ENCODE measurements around the gene HOXC9. TPM values are rescaled to one million over a fixed set of nuclear protein-coding genes. Genes with fewer than 3 reads are reported as not detected.
A peak's percentile ranks its signal among the peaks of the same experiment; 100 is the strongest.

HOXC9 gene
- total RNA-seq, 4 donors from 2014 or later: 1.5 to 7.8 (median 1.7) TPM; not detected in 1

- H3K27ac ChIP-seq: no peak overlapping the region
- peaks cover 0 to 7% of the 10 kb centered on the region in 2 donors for H3K4me1 ChIP-seq
- intact Hi-C loops (cut with DNase I; ENCODE audit: low total_unique reads): no loop called here
- H3K4me3 ChIP-seq: no peak overlapping the region
- H3K9me3 ChIP-seq: no peaks in the 10 kb centered on the region
- no peak for TF ChIP-seq CTCF (IDR thresholded peaks at IDR 0.05)
- no peak for TF ChIP-seq POLR2A (IDR thresholded peaks at IDR 0.05)
- no peak for DNase-seq
- H3K27me3 ChIP-seq: peaks cover 0 to 27% of the 10 kb centered on the region in 2 donors
- no peaks in the 10 kb centered on the region for H3K36me3 ChIP-seq
Measured at GRCh38 chr12:54052438-54053002, 52.6 kb downstream of the HOXC9 start.

MicroRNA genes within 50 kb of the gene (microRNA counts, 767-probe panel; counts per million panel counts)
- 3,532 to 7,316 counts per million in 2 donors for microRNA hsa-miR-196a-5p
- microRNA hsa-miR-615-3p: 0 counts per million in 2 donors
- 0 counts per million in 2 donors for microRNA hsa-miR-615-5p

Small RNA genes within 50 kb of the gene (microRNA-seq; reads per million reads assigned to microRNA genes)
- gene MIR196A2 (ENCODE audit: borderline microRNAs expressed, borderline replicate concordance) (3,593 reads per million, percentile 87 among the genes with 10 or more reads in this experiment), gene MIR615 (ENCODE audit: borderline microRNAs expressed, borderline replicate concordance) (161 reads per million, percentile 62 among the genes with 10 or more reads in this experiment)

Small RNA genes within 50 kb of the gene (small RNA-seq; reads per million reads assigned to genes)
- gene AC012531.3: not detected
- gene AC012531.4: not detected
- gene HOXC5: not detected
- gene MIR196A2: 14.0 reads per million, percentile 90 among the genes with 10 or more reads in this experiment
- 1.3 reads per million, percentile 61 among the genes with 10 or more reads in this experiment for gene MIR615
- gene RF01905: not detected
- gene RF01906: not detected

Other genes with a start within 250 kb of the HOXC9 start
- not detected for gene CISTR, start 248.2 kb upstream of the HOXC9 start, total RNA-seq
- gene HOXC13, start 61.3 kb upstream of the HOXC9 start, total RNA-seq: not detected
- gene HOXC12, start 45.3 kb upstream of the HOXC9 start, total RNA-seq: not detected
- 1 to 10 TPM in 1 of 4 donors, under 1 TPM in 1, not detected in 2; 0.69 to 3.3 TPM for gene HOXC11, start 27.0 kb upstream of the HOXC9 start, total RNA-seq
- gene HOTAIR, start 25.2 kb upstream of the HOXC9 start, total RNA-seq: 1 to 10 TPM in 3 of 4 donors, not detected in 1; 1.2 to 4.1 (median 2.1) TPM
- gene HOXC10, start 15.0 kb upstream of the HOXC9 start, total RNA-seq: 10 to 100 TPM in 1 of 4 donors, 1 to 10 TPM in 2, not detected in 1; 1.3 to 12.4 (median 3.2) TPM
- 1 to 10 TPM in 1 of 4 donors, under 1 TPM in 2, not detected in 1; 0.29 to 7.2 (median 0.35) TPM for gene HOXC8, start 8.8 kb downstream of the HOXC9 start, total RNA-seq
- gene HOXC6, start 28.3 kb downstream of the HOXC9 start, total RNA-seq: 10 to 100 TPM in 1 of 4 donors, 1 to 10 TPM in 2, not detected in 1; 1.2 to 20.4 (median 2.1) TPM
- gene HOXC5, start 32.9 kb downstream of the HOXC9 start, total RNA-seq: 10 to 100 TPM in 1 of 4 donors, 1 to 10 TPM in 1, not detected in 2; 3.5 to 10.2 TPM
- 10 to 100 TPM in 1 of 4 donors, 1 to 10 TPM in 1, under 1 TPM in 1, not detected in 1; 0.83 to 28.6 (median 1.2) TPM for gene HOXC4, start 53.7 kb downstream of the HOXC9 start, total RNA-seq
- 10 to 100 TPM in 3 of 4 donors, 1 to 10 TPM in 1; 8.2 to 39.7 (median 19.2) TPM for gene SMUG1, start 188.8 kb downstream of the HOXC9 start, total RNA-seq